Kidney glomerular epithelial cell (primary cell): ENCODE results near the gene HEXA.

Source experiments
- DNase-seq: peaks from one replicate; lab custom pipeline; 2025; lab: John Stamatoyannopoulos, UW

HEXA gene

GRCh38 chr15:72319360-72319984 lies 56.3 kb downstream of the HEXA start:
- peak; percentile 17 for DNase-seq

GRCh38 chr15:72318408-72318942 lies 57.3 kb downstream of the HEXA start:
- no peak for DNase-seq

GRCh38 chr15:72315706-72316370 lies 60.0 kb downstream of the HEXA start:
- DNase-seq: no peak

GRCh38 chr15:72313881-72314280 lies 61.9 kb downstream of the HEXA start:
- DNase-seq: no peak

GRCh38 chr15:72313448-72313840 lies 62.4 kb downstream of the HEXA start:
- no peak for DNase-seq

- DNase-seq: peak; percentile 23
These were observed 63.0 kb downstream of the HEXA start for GRCh38 chr15:72312605-72313447.

- no peak for DNase-seq
These were observed 68.8 kb downstream of the HEXA start for GRCh38 chr15:72307026-72307425.

GRCh38 chr15:72306211-72306785 lies 69.5 kb downstream of the HEXA start:
- DNase-seq: no peak

GRCh38 chr15:72304596-72304995 lies 71.2 kb downstream of the HEXA start:
- no peak for DNase-seq

GRCh38 chr15:72302955-72303354 lies 72.9 kb downstream of the HEXA start:
- no peak for DNase-seq
